HFFc6 (cell line): ENCODE results near the gene NPIPB13. TPM values are rescaled to one million over a fixed set of nuclear protein-coding genes. Genes with fewer than 3 reads are reported as not detected.
"Not testable (repeated sequence)": the region's sequence is repeated elsewhere in the genome, so short reads cannot be mapped to it uniquely, and the experiment has no call there.

ENCODE experiments used
- DNase-seq: peaks from one replicate; pipeline ENCODE4 v3.0.0-alpha.2; 2018
- H3K27ac Mint-ChIP-seq: 2 replicates; pipeline ENCODE4 v1.8.0; 2020; ENCODE audit warnings: mild to moderate bottlenecking, mixed read lengths
- H3K27me3 Mint-ChIP-seq: 2 replicates; pipeline ENCODE4 v1.8.0; 2021; ENCODE audit warnings: mild to moderate bottlenecking, moderate library complexity, mixed read lengths; ENCODE audit not compliant: insufficient read depth
- H3K36me3 Mint-ChIP-seq: 2 replicates; pipeline ENCODE4 v1.8.0; 2021; ENCODE audit warnings: low read depth, mixed read lengths
- H3K4me1 Mint-ChIP-seq: 2 replicates; pipeline ENCODE4 v1.8.0; 2020; ENCODE audit warnings: low read depth, mixed read lengths
- H3K4me3 Mint-ChIP-seq: 2 replicates; pipeline ENCODE4 v1.8.0; 2020; ENCODE audit warnings: mild to moderate bottlenecking, moderate library complexity, mixed read lengths
- H3K9me3 Mint-ChIP-seq: 2 replicates; pipeline ENCODE4 v1.8.0; 2020; ENCODE audit warnings: mild to moderate bottlenecking, mixed read lengths
- long read RNA-seq: library from polyadenylated mRNA; unstranded; transcript quantifications from one replicate; pipeline ENCODE4 v2.0.0, GENCODE V29; 2019
- total RNA-seq, 6 experiments: library from RNA; stranded (reverse); fragmentation: NEBNext Ultra II Directional; extraction: Animal tissue kit (Norgen Biotek cat#: 25700); gene quantifications; 2 replicates in 1 of 6; 3 replicates in 5 of 6; pipeline ENCODE4 v1.2.3, GENCODE V29; 2021

The NPIPB13 gene
- total RNA-seq = 1 to 10 TPM in 5 of 6 experiments, under 1 TPM in 1; 0.91 to 7.5 (median 4.0) TPM
- long read RNA-seq = 0 reads

- H3K36me3 Mint-ChIP-seq, DNase-seq, H3K27me3 Mint-ChIP-seq, H3K4me1 Mint-ChIP-seq, H3K4me3 Mint-ChIP-seq, H3K9me3 Mint-ChIP-seq, H3K27ac Mint-ChIP-seq: not testable (repeated sequence)
These were observed at the start of gene NPIPB13 for GRCh38 chr16:30248379-30248778. Gene NPIPB13, minus strand, starts transcription at chr16:30248479. Its CDS starts 2,906 bp downstream, at chr16:30245573.

DNA sequence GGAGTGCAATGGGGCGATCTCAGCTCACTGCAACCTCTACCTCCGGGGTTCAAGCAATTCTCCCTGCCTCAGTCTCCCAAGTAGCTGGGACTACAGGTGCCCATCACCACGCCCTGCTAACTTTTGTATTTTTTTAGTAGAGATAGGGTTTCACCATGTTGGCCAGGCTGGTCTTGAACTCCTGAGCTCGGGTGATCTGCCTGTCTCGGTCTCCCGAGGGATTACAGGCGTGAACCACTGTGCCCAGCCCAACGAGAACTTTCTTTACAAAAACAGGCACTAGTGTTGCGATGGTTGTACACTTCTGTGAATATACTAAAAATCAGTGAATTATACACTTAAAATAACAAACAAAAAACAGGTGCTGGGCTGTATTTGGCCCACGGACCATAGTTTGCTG is 34.1 kb upstream of the NPIPB13 start:
- H3K27ac Mint-ChIP-seq, H3K4me1 Mint-ChIP-seq, H3K36me3 Mint-ChIP-seq, H3K9me3 Mint-ChIP-seq, H3K27me3 Mint-ChIP-seq, DNase-seq, H3K4me3 Mint-ChIP-seq: not testable (repeated sequence)

- H3K36me3 Mint-ChIP-seq, H3K27me3 Mint-ChIP-seq, H3K4me3 Mint-ChIP-seq, DNase-seq, H3K9me3 Mint-ChIP-seq, H3K27ac Mint-ChIP-seq, H3K4me1 Mint-ChIP-seq: not testable (repeated sequence)
These were observed 30.2 kb upstream of the NPIPB13 start for GRCh38 chr16:30278523-30278922.

DNA sequence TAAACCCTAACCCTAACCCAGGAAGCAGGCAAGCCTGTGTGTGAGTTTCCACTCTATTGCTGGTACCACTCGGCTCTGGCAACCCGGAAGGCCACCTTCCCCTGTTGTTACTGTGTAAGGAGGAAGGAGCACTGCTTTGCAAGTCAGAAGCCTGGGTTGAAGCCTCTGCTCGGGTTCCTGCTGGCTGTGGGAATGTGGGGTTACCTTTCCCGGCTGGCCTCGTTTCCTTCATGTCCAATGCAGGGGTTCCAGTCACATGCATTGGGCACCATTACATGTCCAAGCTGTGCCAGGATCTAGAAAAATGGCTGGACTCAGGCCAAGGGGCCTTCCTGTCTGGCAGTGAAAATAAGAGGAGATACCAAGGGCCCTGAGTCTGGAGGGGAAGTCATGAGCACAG is 31.2 kb downstream of the NPIPB13 start:
- not testable (repeated sequence) for H3K27ac Mint-ChIP-seq, H3K36me3 Mint-ChIP-seq, H3K9me3 Mint-ChIP-seq, DNase-seq, H3K4me1 Mint-ChIP-seq, H3K27me3 Mint-ChIP-seq, H3K4me3 Mint-ChIP-seq

GRCh38 chr16:30211414-30211813 is 36.9 kb downstream of the NPIPB13 start:
- not testable (repeated sequence) for H3K9me3 Mint-ChIP-seq, H3K27ac Mint-ChIP-seq, H3K4me1 Mint-ChIP-seq, H3K4me3 Mint-ChIP-seq, H3K27me3 Mint-ChIP-seq, H3K36me3 Mint-ChIP-seq, DNase-seq

DNA sequence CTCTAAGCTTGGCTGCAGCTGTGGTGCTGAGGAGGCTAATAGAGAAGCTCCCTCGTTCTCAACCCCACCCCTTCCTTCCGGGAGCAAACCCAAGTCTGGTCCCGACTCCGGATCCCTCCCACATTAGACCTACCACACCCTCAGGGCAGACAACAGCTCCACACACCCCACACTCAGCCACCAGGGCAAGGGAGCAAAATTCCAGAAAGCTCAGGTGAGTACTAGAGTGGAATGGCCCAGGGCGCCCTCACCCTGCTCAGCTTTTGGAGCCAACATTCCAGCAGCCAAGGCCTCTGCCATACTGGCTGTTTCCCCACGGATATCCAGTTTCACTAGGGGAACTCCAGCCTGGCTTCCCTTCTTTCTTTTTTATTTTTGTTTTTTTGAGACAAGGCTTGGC is 39.2 kb downstream of the NPIPB13 start:
- DNase-seq, H3K4me1 Mint-ChIP-seq, H3K4me3 Mint-ChIP-seq, H3K27ac Mint-ChIP-seq, H3K9me3 Mint-ChIP-seq, H3K27me3 Mint-ChIP-seq, H3K36me3 Mint-ChIP-seq: not testable (repeated sequence)

- peak overlapping the region; percentile 72 for H3K27ac Mint-ChIP-seq
- H3K4me1 Mint-ChIP-seq, H3K36me3 Mint-ChIP-seq, H3K4me3 Mint-ChIP-seq, H3K27me3 Mint-ChIP-seq, H3K9me3 Mint-ChIP-seq: not testable (repeated sequence)
- DNase-seq = peak; percentile 0
These were observed 41.1 kb downstream of the NPIPB13 start for GRCh38 chr16:30207063-30207704.

- not testable (repeated sequence) for H3K27me3 Mint-ChIP-seq, H3K4me3 Mint-ChIP-seq, H3K36me3 Mint-ChIP-seq, H3K9me3 Mint-ChIP-seq, H3K27ac Mint-ChIP-seq, DNase-seq, H3K4me1 Mint-ChIP-seq
These were observed 42.0 kb downstream of the NPIPB13 start for GRCh38 chr16:30206252-30206651.

- not testable (repeated sequence) for H3K27me3 Mint-ChIP-seq, H3K9me3 Mint-ChIP-seq, H3K4me3 Mint-ChIP-seq, H3K27ac Mint-ChIP-seq, H3K4me1 Mint-ChIP-seq, H3K36me3 Mint-ChIP-seq, DNase-seq
These were observed 42.6 kb downstream of the NPIPB13 start for GRCh38 chr16:30205541-30206236.

GRCh38 chr16:30199608-30200343 is 48.5 kb downstream of the NPIPB13 start:
- not testable (repeated sequence) for H3K4me3 Mint-ChIP-seq, DNase-seq, H3K9me3 Mint-ChIP-seq, H3K27me3 Mint-ChIP-seq, H3K4me1 Mint-ChIP-seq, H3K27ac Mint-ChIP-seq, H3K36me3 Mint-ChIP-seq

- not testable (repeated sequence) for H3K4me1 Mint-ChIP-seq, H3K36me3 Mint-ChIP-seq, H3K4me3 Mint-ChIP-seq, H3K27ac Mint-ChIP-seq, H3K9me3 Mint-ChIP-seq, H3K27me3 Mint-ChIP-seq, DNase-seq
These were observed 49.2 kb downstream of the NPIPB13 start, which contains the start of gene SULT1A3 for GRCh38 chr16:30199049-30199448. Gene SULT1A3, plus strand, starts transcription at chr16:30199255. Its CDS starts 1,474 bp downstream, at chr16:30200729.
